NCI-H2227 (cell line): ENCODE measurements around the gene CENPN.
A peak's percentile ranks its signal among the peaks of the same experiment; 100 is the strongest.

Experiments
- DNase-seq: peaks from one replicate; lab custom pipeline; 2025; ENCODE audit not compliant: unreplicated experiment; lab: John Stamatoyannopoulos, UW

CENPN gene

DNA sequence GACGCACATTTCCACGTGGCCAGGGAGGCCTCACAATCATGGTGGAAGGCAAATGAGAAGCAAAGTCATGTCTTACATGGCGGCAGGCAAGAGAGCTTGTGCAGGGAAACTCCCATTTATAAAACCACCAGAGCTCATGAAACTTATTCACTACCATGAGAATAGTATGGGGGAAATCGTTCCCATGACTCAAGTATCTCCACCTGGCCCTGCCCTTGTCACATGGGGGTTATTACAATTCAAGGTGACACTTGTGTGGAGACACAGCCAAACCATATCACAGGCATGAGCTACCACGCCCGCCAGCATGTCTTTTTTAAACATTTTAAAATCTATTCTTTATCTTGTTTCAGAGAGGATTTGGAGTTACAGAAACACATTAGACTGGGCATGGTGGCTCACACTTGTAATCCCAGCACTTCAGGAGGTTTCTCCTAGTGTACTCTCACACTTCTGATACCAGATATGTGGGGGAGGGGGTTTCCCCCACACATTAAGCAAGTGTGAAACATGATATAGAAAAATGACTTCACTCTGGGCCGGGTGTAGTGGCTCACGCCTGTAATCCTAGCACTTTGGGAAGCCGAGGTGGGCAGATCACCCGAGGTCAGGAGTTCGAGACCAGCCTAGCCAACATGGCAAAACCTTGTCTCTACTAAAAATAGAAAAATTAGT, 23.1 kb downstream of the CENPN start:
- no peak for DNase-seq

DNA sequence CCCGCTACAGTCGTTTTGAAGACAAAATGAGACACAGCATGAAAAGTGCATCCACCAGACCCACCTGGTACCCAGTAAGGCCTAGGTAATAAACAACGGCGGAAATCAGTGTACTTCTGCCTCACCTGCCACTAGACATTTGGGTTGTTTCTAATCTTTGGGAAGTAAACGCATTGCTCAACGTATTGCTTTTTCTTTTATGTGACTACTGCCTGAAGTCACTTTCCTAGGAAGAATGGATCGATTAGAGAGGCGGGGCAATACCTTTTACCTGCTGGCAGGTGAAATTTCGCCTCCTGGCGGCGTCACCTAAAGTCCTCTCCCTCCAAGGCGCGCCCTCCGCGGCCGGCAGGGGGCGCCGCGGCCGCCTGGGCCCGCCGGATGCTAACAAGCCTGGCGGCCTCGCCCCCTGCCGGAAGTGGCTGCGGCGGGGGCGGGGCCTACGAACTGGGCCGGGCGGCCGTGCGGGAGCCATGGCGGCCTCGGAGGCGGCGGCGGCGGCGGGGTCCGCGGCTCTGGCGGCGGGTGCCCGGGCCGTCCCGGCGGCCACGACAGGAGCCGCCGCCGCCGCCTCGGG, 28.5 kb downstream of the CENPN start, which contains the start of gene ATMIN:
Gene ATMIN, plus strand, starts transcription at position 445 of the 577 bp plus-strand sequence. Its CDS starts 29 bp downstream, at position 474.
- peak; percentile 91 for DNase-seq

DNA sequence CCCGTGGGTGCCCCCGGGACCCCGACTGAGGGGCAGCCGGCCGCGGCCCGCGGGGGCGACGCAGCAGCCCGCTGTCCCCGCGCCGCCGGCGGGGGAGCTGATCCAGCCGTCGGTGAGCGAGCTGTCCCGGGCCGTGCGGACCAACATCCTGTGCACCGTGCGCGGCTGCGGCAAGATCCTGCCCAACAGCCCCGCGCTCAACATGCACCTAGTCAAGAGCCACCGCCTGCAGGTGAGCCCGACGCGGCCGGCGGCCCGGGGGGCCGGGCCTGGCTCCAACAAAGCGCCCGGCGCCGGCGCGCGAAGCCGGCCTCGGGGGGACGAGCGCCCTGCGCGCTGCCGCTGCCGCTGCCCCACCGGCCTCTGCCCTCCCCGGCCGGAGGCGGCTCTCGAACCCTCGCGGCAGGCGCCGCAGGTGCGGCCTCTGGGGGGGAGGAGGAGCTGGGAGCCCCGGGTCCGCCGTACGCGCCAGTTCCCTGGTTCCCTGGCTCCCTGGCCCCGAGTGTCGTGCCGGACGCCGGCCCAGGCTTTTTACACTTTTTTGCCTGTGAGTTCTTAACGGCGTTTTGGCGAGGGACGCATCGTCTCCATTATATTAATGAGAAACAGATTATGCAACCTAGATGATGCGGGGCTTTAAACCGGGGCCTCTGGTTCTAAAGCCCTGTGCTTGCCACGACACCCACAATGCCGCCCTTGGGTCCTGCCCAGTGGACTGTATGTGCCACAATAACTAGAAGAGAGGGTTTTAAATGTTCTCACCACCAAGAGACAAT, 29.1 kb downstream of the CENPN start:
- peak; percentile 42 for DNase-seq

DNA sequence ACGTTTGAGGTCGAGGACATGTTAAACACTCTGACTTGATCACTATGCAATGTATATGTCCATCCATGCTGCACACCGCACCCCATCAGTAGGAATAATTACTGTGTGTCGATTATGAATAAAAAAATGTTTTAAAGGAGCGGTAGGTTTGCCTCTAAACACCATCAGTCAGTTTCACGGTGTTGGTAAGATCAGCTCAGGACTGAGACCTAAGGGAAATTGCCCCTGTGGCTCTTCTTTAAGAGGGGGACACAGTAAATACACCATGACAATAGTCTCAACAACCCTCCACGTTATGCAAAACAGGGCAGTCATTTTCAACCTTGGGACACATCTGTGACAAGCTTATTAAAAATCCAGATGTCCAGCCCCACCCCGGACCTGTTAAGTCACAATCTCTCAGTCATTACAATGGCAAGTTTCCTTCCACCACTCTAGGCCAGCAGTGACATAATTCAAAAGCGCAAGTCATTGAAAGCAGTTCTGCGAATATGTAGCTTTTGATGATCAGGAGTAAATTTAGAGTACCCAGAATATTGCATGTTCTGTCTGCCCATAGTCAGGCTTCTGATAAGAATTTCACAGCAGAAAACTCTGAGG, 29.8 kb downstream of the CENPN start:
- DNase-seq, result no peak

DNA sequence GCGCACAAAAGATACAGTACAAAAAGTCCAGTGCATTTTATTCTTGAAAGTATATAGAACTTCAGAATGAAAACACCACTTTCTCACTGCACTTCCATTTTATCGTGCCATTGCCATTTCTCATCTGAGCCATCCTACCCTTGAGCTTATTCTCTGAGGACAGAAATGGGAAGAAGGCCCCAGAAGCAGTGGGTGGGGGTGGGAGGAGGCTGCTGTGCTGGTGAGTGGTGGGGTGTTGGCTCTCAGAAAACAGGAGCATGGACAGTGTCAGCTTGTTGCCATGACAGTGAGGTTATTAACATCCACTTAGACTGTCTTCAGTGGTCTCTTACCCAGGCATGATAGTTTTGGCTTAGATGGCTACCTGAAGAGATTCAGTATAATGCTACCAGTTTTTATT, 33.1 kb downstream of the CENPN start:
- DNase-seq, result peak; percentile 1

DNA sequence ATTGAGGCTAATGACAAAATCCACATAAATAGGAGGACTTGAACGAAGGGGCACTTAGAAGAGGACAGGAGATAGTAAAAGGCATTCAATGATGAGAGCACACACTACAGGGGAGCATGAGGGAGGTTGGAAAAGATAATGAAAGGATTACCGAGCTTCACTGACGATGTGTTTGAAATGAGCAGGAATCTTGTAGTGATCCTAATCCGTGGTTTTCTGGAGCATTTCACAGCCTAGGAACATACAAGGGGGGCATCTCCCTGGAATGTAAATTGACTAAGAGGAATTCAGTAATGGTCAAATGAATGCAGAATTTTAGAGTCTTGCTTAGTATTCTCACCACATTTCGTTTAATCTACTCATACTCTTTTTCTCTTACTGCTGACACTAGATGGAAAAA, 33.8 kb downstream of the CENPN start:
- no peak for DNase-seq

DNA sequence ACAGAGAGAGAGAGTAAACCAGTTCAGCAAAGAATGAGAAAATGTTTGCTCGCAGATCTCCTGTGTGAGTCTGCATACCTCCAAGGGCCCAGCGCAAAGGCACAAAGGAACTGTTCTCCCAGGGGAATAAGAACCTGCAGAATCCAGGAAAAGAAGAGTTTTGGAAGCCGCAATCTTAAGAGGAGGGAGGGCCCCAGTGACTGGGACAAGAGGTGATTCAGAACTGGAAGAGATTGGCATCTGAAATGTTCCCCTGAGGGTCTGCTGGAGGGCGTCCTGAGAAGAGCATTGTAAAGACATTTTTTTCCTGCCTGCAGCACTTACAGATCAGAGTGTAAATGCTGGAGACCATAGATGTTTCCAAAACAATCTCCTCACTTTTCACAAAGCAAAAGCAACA, 34.7 kb downstream of the CENPN start:
- no peak for DNase-seq

DNA sequence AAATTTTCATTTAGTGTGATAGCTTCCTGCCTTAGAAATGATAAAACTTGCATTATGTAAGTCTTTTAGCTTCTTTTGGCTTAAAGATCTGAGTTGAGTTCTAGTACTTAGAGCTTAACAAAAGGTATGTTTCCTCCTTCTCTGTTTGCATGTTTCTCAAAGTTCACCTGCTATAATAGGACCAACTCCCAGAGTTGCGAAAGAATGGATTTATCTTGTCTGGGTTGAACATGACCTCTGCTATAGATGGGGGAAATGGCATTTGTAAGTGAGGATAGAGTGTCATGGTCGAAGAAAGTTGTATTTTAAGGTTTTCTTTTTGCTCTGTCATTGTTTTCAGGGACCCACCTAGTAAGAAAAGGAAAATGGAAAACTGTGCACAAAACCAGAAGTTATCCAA, 35.8 kb downstream of the CENPN start:
- no peak for DNase-seq

DNA sequence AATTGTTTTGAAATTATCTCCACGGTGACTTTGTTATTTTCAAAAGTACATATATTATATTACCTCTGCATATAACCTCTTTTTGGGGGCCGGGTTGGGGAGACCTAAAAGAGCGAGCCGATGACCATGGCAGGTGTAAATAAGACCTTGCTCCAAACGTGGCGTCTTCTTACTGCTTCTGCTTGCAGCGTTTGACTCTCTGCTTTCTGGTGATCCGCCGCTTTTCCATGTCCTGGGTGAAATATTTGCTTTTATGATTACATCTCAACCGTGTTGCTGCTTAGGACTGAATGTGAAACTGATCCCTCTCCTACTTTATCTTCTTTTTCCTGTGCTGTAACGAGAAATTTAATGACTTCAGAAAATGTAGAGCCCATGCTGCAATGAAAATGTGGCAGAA, 46.7 kb downstream of the CENPN start:
- DNase-seq, result no peak

DNA sequence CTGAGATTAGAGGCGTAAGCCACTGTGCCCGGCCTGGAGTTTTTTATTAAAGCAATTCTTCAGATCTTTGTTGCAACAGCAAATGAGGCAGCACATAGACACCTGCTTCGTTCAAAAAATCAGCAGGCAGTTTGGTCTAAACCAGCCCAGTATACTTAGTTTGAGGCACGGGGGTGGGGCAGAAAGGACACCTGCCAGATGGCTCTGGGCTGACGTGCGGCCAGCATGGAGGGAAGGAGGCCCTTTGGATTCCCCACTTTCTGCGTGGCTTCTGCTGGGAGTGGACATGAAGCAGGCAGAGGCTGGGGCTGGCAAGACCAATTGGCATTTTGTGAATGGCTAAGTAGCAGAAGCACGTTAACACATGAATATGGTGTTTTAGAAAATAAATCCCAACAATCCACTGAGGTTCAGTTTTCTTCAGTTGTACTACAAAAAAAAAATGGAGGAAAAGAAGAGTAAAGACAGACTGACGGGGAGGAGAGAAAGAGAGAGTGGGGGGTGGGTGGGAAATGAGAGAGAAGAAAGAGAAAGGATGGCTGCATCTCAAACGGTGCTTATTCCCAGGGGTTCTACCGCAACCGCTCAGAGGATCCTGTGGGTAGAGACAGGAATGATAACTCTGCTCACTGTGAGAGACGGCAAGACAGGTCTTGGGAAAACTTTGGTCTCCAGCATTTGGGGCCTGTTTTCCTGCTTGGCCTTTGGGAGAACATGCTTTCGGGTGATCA, 53.7 kb downstream of the CENPN start:
- DNase-seq, result no peak

DNA sequence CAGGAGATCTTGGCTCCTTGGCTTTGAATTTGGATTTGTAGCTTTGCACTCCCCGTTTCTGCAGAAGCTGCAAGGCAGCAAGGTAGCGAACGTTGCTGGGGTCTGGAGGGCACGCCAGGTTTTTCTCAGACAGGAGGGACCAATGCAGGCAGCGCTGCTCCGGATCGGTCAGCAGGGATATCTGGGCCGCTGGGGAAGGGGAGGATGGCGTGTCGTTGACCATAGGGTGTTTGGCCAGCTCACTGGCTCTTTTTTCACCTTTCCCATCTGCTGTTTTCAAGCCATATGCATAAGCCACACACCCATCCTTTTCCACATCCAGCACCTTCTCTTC, 54.3 kb downstream of the CENPN start:
- DNase-seq, result no peak

DNA sequence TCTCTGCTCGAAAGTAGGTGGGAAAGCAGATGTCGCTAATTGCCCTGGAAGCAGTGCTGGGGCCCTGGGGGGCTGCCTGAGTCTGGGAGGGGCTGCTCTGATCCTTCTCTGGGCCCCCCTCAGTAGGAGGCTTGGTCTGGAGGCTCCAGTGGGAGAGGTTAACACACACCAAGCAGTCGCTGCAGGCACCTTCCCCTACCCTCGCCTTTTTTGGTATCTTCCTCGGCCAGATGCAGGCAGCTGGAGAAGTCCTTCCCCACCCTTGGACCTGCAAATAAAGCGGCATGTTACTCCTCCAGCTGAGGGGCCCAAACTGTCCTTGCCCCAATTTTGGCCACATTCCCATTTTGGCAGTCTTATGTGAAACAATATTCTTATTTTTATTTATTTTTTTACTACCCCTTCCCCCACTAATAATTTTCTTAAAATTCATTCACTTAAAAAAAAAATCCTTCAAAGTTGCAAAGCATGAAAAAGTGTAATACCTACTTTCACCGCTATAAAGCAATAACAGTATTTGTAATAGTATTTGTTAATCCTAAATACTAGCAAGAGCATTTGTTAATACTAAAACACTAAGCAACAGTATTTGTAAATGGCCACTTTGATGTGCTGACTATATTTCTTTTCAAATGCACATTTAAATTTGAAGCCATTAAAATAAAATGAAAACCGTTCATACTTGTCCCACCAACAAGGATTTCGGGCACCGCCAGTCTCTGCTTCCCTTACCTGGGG, 55.0 kb downstream of the CENPN start:
- no peak for DNase-seq

DNA sequence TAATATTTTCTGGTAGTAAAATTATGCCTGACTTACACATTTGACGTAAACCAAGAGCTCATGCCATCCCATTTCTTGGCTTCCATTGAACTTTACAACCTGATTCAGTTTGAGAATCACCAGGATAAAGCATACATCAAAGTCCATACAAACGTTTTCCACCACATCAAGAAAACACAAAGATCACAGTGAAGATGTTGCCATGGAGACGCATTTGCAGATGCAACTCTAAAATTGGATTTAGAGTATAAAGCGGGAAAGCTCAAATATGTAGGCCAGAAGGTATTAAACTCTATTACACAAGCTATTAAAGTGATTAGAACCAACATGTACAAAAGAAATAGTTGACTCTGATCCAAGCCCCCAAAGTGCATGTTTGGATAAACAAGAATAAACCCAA, 59.7 kb downstream of the CENPN start:
- DNase-seq, result no peak

DNA sequence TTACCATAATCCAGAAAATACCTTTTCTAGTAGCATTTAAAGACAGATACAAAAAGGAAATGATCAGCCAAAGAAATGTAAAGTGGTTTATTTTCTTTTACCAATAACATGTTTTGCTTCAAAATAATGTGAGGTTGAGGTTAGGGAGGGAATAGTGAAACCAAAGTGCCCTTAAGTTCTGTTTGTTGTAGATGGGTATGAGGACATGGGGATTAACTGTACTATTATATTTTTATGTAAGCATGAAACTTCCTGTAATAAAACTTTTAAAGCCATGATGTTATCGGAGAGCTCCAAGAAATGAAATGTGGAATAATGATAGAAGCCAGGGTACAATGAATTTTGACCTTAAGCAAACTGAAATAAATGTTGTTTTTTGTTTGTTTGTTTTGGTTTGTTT, 60.2 kb downstream of the CENPN start:
- no peak for DNase-seq

DNA sequence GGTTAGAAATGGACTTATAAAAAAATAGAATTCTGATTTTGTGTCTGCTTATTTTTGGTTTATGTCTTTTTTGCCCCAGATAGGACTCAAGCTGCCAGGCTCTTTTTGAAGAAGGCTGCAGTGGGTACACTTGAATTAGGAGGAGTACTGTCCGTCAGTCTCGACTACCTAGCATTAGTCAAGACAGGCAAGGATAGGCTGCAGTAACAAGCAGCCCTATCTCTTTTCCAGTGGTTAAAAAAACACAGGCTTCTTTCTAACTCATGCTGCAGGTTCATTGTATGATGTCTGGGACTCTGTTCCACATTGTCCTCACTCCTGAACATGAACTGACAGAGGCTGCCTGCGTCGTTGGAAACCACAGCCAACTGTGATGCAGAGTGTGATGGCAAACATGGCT, 62.0 kb downstream of the CENPN start:
- no peak for DNase-seq

DNA sequence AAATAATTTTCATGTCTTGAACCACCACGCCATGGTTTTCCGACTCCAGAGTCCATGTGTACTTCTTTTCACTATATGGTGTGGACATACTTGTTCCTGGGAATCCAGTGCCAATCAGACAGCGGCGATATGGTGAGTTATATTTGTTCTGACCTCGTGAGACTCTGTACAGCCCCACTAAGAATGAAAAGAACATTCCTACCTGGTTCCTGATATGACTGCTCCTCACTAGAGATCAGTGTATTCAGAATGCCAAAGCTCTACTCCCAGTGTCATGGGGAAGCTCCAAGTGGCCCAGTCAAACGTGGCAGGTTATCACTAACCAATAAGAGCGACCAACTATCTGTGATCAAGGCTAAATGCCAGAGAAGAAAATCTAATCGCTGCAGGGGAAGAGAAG, 64.0 kb downstream of the CENPN start:
- no peak for DNase-seq

DNA sequence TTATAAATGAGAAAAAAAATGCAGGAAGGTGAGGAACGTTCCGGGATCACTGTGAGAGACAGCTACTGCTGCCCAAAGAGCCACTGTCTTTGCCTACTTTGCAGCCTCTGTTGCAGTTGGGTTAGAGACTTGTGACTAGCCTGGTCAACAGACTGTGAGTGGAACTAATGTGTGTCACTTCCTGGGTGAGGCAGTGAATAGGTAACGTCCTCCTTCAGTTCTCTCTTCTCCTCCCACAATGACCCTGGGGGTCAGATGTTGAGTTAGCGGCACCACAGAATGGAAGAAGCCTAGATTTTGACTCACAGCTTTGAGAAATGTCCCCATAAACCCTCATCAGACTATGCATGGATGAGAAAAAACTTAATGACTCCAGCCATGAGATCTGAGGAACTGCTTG, 64.8 kb downstream of the CENPN start:
- no peak for DNase-seq

DNA sequence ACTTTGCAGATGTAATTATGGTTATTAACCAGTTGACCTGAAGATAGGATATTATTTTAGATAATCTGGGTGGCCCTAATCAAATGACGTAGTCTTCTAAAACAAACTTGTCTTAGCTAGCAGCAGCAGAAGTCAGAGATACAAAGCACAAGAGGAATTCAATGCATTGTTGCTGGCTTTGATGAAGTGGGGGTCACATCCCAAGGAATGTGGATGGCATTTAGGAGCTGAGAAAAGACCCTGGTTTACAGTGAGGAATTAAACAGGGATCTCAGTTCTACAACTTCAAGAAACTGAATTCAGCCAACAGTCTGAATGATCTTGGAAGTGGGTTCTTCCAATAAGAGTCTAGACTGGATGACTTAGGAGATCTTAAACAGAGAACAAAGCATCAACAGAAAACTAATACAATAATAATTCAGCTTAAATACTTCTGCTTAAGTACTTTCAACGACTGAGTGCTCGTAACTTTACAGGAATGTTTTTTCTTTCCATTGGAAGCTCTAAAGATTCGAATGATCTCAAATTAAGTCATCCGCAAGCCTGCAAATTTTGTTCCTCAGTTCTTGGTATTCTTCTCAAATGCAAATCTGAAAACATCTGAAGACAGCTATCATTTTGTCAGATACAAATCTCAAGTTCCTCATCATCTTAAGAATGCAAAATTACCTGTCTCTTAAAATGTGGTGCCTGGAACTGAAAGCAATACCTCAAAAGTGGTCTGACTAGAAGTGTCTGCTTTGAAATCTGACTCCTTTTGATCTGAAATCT, 66.7 kb downstream of the CENPN start:
- no peak for DNase-seq

DNA sequence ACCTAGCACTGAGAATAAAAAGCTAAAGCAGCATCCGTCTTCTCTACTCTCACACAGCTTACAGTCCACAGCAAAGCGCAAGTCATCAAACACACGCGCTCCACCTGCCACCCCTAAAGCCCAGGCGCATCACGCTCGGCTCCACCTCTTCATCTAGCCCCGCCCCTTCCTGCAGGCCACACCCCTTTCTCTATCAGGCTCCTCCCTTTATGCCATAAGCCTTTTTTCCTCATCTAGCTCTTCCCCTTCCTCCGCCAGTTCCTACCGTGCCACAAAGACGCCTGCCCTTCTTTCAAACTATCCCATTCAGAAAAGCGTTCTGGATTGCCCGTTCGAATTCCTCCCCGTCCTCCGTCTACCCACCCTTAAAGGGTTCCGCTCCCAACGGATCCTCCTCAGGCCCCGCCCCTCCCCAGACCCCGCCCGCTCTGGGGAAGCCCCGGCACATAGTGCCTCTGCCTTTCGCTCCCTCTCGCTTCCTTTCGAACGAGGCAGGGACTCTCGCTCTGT, 69.6 kb downstream of the CENPN start:
- peak; percentile 90 for DNase-seq
